Mucosa of descending colon (tissue), 3 donors: Measurements from ENCODE around the gene IL1RN. TPM values are rescaled to one million over a fixed set of nuclear protein-coding genes. Genes with fewer than 3 reads are reported as not detected.

Experiments
- ATAC-seq: fragments of 200-7000 bp; cut with Tn5 transposase; one replicate; pipeline ENCODE4 v1.9.1; 2020; ENCODE audit warnings: mild to moderate bottlenecking, moderate library complexity
- DNase-seq, 3 donors: peaks; one replicate each; pipeline ENCODE4 v3.0.0-alpha.2; 2020
- H3K36me3 ChIP-seq: fragments of 200-600 bp; one replicate; pipeline ENCODE4 v1.8.0; 2021; ENCODE audit warnings: low read depth, mild to moderate bottlenecking
- H3K4me1 ChIP-seq: fragments of 200-600 bp; one replicate; pipeline ENCODE4 v1.8.0; 2021; ENCODE audit warnings: low read depth, mild to moderate bottlenecking
- H3K4me3 ChIP-seq: fragments of 200-600 bp; one replicate; pipeline ENCODE4 v1.8.0; 2021; ENCODE audit warnings: mild to moderate bottlenecking
- H3K9me3 ChIP-seq: fragments of 200-600 bp; one replicate; pipeline ENCODE4 v1.8.0; 2021; ENCODE audit warnings: mild to moderate bottlenecking
- intact Hi-C, 2 donors: fragments of 100-400 bp; cut with DNase I in 1 of 2; cut with micrococcal nuclease in 1 of 2; formaldehyde crosslinking; loops; one replicate each; pipeline versions ENCODE4 v1.11.0 to v1.11.1; 2022; cut with DNase I, micrococcal nuclease
- total RNA-seq, 3 donors: library from RNA; stranded (reverse); fragmentation: NEBNext Ultra II Directional in 2 of 3; extraction: Animal tissue kit (Norgen Biotek cat#: 25700) in 2 of 3; gene quantifications; one replicate each; pipeline versions ENCODE4 v1.2.1 to v1.2.4, GENCODE V29; 2021 to 2023
- TF ChIP-seq, protein P1 (sequence below): fragments of 200-600 bp; IDR thresholded peaks from one replicate; pipeline ENCODE4 v1.8.0; 2022; ENCODE audit warnings: antibody characterized with exemption, mild to moderate bottlenecking
- donor health status: DM: no; HTN: no; CAD: no; lungs with moderate emphysema.
- donor health status: DM: no; HTN: no; CAD: no.
- donor health status: DM: no; HTN: yes; CAD: no.

The IL1RN gene
- total RNA-seq, 3 donors from 2014 or later, result 0.17 to 11.9 (median 0.76) TPM

DNA sequence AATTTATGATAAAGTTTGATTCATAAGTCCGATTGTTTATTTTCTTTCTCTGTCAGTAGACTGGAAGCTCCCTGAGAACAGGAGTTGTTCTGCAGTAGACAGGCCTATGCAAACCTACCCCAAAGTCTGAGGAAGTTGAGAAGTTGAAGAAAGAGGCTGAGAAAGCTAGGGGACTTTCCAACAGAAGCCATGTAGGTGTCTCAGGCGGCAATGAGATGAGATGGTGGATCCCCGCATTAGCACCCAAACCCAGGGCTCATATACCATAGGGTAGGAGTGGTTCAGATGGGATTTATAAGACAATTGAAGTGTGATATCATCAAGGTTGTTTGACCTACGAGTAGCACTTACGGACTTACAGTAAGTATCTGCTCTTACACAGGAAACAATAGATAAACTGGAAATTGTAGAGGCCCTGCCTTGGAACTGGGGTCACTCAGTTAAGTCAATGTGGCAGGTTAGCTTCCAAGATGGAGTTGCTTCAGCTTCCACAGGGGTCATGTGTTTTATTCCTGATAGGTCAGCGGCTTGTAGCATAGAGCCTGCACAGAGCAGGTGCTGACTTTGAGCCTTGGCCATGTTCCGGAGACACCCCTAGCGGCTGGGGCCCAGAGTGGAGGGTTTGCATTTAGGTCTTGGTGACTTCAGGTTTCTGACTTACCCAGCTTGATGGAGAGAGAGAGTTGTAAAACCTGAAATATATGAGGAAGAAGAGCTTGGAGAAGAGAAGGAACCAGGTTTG is 44.1 kb downstream of the IL1RN start:
- H3K9me3 ChIP-seq, result no peaks in the 10 kb centered on the region
- no peaks in the 10 kb centered on the region for H3K36me3 ChIP-seq
- DNase-seq (no peak), ATAC-seq (no peak)
- H3K4me3 ChIP-seq, result no peak overlapping the region
- H3K4me1 ChIP-seq, result peaks cover 16% of the 10 kb centered on the region
- intact Hi-C loops, result no loop called here
- TF ChIP-seq, protein P1, sequence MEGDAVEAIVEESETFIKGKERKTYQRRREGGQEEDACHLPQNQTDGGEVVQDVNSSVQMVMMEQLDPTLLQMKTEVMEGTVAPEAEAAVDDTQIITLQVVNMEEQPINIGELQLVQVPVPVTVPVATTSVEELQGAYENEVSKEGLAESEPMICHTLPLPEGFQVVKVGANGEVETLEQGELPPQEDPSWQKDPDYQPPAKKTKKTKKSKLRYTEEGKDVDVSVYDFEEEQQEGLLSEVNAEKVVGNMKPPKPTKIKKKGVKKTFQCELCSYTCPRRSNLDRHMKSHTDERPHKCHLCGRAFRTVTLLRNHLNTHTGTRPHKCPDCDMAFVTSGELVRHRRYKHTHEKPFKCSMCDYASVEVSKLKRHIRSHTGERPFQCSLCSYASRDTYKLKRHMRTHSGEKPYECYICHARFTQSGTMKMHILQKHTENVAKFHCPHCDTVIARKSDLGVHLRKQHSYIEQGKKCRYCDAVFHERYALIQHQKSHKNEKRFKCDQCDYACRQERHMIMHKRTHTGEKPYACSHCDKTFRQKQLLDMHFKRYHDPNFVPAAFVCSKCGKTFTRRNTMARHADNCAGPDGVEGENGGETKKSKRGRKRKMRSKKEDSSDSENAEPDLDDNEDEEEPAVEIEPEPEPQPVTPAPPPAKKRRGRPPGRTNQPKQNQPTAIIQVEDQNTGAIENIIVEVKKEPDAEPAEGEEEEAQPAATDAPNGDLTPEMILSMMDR, result no peak

DNA sequence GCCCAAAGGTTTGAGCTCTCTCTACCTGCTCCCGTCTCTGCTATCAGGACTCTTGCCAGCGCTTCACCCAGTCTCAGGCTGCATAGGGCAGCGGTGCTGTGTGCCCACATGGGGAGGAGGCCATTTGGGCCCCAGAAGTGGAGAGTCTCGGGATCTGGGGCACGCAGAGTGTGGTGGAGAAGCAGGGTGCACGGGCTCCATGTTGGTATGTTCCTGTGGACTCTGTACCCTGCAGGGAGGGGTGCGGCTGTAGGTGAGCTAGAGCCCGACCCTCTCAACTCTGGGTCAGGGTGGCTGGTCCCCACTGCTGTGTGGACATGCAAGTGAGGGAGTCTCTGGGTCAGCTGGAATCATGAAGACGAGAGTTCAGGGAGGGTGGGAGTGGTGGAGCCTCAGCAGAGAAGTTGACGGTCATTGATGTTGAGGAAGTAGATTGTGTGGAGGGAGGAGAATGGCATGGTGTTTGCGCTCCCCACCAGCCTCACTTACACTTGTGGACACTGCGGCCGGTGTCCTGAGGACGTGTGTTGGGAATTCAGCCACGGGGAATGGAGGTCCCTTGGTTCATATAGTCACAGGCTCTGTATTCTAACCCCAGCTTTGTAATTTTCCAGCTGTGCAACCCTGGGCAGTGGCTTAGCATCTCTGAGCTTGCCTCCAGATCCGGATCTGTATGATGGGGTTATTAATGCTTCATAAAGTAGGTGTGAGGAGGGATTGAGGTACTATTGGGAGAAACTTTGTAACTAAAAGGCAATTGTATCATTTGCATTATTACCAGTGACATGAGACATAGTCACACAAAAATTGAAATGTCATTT is 45.5 kb downstream of the IL1RN start:
- Histone ChIP-seq H3K4me3 (no peak overlapping the region), H3K36me3 (no peaks in the 10 kb centered on the region), H3K9me3 (no peaks in the 10 kb centered on the region), H3K4me1 (peaks cover 5% of the 10 kb centered on the region)
- intact Hi-C loops, result no loop called here
- TF ChIP-seq, protein P1, result no peak
- ATAC-seq, result no peak
- DNase-seq, result no peak

DNA sequence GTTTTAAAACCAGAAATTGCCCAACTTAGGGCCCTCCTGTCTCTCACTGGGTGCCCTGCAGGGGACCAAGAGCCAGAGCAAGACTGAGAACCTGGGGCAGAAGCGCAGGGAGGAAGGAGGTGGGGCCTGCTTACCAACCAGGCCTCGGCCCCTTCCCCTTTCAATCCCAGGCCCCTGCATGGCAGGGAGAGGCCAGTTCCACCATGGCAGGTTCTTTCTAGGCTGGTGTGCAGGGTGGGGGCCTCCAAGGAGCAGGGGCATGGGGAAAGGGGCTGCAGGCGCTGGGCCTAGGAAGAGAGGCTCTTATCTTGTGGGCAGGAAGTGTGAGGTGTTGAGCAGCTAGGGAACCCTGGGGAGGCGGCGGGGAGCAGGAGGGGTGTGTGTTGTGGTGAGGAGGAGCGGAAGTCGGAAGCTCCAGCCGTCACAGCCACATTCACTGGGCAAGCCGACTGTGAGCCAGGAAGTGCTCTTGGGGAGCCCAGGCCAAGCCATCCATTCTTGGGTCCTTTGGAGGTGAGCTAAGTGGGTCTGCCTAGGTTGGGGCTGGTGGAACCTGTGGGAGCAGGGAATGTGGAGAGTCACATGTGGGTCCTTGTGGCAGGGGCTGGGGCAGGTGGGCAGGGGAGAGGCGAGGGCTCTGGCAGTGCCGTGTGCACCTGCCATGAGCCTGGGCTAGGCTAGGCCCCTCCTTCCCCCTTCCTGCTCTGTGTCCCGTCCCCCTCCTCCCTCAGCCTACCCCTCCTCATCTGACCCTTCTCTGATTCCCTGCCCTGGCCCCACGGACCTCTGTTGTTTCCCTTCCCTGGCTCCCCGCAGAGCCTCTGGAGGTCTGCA is 46.4 kb downstream of the IL1RN start, which contains the start of gene PSD4:
TSS of gene PSD4 (plus strand) at position 430 of the 834 bp plus-strand sequence. CDS start 8,486 bp downstream, outside the sequence.
- peak; percentile 83 for ATAC-seq

DNA sequence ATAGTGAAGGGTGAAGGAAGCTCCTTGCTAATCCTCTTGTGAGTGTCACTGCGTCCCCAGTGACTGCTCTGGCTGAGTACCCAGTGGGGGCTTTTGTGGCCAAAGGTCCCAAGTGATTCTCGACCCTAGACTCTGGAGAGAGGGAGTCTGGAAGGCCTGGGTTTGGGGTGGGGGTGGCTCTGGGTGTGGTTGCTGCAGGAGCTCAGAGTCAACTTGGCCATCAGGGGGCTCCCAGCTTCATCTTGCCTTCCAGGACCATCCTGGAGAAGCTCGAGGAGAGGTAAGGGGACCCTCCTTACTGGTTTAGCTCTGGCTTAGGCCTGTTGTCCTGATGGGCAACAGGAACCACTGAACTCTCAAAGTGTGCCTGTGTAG is 47.0 kb downstream of the IL1RN start:
- DNase-seq, result no peak
- intact Hi-C loops, result no loop called here

More for the DNA sequence above, 46.4 kb downstream of the IL1RN start, which contains the start of gene PSD4:
- peaks cover 4% of the 10 kb centered on the region for H3K4me1 ChIP-seq
- no peaks in the 10 kb centered on the region for H3K36me3 ChIP-seq
- no peak within 1 kb of the TSS for H3K4me3 ChIP-seq
- intact Hi-C loops, result no loop called here
- TF ChIP-seq, protein P1, result no peak
- no peaks in the 10 kb centered on the region for H3K9me3 ChIP-seq
- peak; percentile 67 to 93 (median 78) for DNase-seq

More for the DNA sequence above, 47.0 kb downstream of the IL1RN start:
- TF ChIP-seq, protein P1, result no peak
- ATAC-seq, result peak; percentile 2
- Histone ChIP-seq H3K4me1 (peaks cover 4% of the 10 kb centered on the region), H3K4me3 (no peak overlapping the region), H3K36me3 (no peaks in the 10 kb centered on the region), H3K9me3 (no peaks in the 10 kb centered on the region)
